HuH-7 (cell line): Measurements from ENCODE around the gene PPT2.
"Not testable (repeated sequence)": the region's sequence is repeated elsewhere in the genome, so short reads cannot be mapped to it uniquely, and the experiment has no call there.

ENCODE experiments used
- DNase-seq: peaks from one replicate; pipeline ENCODE4 v3.0.0; 2011; ENCODE audit warnings: low spot score

PPT2 gene

DNA sequence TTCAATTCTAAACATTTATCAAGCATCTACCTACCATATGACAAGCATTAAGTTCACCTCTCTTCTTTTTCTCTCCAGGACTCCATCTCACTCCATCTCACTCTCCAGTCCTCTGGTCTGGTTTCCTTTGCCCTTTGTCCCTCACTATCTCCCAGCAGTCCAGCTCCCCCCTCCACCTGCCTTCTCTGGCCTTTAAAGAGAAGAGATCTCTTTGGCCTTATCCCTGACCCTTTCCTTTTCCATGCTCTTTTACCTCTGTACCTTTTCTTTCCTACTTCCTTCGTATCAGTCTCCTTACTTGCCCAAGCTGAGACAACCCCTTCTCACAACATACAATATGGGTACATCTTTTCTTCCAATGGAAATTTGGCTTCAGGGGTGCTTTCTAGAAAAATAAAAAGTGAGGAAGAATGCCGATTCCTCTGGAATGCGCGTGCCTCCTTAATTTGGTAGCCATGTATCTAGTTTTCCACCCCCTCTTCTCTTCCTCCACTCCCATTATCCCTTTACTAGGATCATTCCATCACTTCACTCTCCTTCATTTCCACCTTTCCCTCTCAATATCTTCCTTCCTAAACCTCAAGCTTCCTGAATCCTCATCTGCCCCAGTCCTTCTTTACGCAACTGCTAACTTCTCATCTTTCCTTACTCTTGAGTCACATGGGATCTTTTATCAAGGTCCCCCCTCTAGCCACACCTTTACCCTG, 22.7 kb downstream of the PPT2 start:
- DNase-seq: no peak

GRCh38 chr6:32177183-32177787, 23.3 kb downstream of the PPT2 start:
- DNase-seq: no peak

GRCh38 chr6:32177788-32178546, 24.0 kb downstream of the PPT2 start, which contains the start of gene RNF5:
Gene RNF5, plus strand, starts transcription at chr6:32178405. Its CDS starts 107 bp downstream, at chr6:32178512.
- DNase-seq: peak; percentile 95

DNA sequence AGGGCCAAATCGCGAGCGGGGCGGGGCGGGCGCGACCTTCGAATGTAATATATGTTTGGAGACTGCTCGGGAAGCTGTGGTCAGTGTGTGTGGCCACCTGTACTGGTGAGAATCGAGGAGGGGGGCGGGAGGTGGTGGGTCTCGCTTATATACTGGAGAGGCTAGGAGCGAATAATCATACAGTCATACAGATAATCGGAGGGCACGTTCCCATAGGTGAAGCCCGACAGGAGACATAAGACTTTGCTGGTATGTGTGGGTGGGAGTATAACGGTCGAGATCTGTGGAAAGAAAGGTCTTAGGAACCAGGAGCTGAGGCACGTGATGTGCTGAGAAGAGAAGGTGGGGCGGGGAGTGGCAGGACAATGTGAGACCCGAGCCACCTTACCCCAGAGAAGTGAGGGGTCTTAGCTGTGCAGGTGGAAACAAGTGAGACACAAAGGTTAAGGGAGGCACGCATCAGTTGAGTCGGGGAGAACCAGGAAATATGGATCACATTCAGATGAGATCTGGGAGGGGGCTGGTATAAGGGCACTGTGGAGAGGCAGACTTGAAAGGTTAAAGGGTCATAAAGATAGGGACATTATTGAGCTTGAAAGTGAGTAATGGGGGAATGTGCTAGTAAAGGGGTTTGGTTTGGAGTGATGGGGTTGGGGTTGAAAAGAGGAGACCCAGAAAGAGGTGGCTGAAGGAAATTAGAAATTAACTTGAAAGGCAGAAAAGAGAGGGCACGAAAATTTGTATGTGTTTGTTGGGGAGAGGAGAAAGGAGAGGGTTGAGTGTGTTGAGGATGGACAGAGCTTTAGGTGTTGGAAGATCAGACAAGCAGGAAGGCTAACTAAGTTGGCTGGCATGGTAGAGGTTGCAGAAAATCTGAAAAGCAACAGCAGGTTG, 24.9 kb downstream of the PPT2 start:
- DNase-seq: no peak

DNA sequence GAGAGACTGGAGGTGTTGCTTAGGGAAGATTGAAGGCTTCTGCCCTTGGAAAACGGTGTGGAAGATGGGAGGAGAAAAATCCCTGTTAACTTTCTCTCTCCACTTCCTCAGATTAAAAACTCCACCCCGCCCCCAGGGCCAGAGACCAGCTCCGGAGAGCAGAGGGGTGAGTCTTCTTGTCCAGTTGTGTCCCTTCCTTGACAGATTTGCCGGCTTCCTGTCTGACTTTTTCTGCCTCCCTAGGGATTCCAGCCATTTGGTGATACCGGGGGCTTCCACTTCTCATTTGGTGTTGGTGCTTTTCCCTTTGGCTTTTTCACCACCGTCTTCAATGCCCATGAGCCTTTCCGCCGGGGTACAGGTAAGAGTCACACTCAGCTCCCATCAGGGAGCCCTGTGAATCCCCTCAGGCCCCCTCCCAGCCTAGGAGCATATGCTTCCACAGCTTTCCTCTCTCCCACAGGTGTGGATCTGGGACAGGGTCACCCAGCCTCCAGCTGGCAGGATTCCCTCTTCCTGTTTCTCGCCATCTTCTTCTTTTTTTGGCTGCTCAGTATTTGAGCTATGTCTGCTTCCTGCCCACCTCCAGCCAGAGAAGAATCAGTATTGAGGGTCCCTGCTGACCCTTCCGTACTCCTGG, 25.9 kb downstream of the PPT2 start:
- DNase-seq: no peak

- no peak for DNase-seq
Measured at GRCh38 chr6:32181148-32181702, 27.3 kb downstream of the PPT2 start.

DNA sequence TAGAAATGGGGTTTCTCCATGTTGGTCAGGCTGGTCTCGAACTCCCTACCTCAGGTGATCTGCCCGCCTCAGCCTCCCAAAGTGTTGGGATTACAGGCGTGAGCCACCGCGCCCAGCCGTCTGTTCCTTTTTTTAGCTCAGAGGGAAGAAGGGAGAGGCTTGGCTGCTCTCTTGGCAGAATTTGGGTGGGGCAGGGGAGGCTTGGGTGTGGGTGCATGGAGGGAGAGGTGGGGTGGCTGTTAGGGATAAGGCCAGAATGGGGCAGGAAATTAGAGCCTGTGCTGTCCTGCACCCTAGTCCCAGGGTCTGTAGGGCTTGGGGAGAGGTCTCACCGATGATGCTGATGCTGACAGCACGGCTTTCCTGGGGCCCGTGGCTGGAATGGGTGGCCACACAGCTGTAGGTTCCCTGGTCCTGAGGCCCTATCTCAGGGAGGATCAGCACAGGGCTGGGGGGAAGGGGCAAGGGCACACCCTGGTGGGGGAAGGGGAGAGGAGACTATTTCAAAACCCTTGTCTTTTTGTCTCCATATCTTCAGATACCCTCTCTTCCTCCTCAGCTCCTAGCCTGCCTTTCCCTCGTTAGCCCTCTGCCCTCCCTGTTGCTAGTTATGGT, 28.1 kb downstream of the PPT2 start:
- DNase-seq: no peak

DNA sequence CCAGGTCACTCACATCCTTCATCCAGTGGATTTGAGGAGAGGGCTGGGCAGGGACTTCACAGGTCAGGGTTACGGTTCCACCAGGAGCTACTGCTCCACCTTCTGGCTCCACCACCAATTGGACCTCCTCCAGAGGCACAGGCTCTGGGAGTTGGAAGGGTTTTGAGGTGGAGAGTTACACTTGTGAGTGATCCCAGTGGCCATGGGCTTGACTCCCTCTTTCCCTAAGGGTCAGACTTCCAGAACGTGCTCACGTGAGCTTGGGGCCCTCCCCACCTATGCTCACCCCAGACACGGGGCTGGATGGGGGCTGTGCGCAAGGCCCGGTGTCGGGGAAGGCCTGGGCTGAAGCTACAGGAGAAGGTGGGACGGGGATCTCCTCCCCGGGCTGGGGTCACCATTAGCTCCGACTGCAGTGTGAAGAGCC, 28.6 kb downstream of the PPT2 start:
- no peak for DNase-seq

DNA sequence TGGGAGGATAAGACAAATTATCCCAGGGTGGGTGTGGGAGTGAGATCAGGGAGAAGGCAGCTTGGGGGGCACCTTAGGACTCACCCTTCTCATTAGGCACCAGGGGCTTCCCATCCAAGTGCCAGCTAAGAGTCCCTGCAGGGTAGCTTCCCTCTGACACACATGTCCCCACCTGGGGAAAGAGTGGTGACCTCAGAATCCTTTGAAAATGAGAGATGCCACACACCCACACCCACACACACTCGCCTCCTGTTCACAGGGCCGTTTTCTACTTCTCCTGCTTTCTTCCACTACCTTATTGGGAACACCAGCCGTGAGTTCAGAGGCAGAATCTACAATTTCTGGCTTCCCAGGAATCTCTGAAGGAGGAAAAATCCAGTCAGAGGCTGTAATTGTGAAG, 29.1 kb downstream of the PPT2 start:
- DNase-seq: no peak

- DNase-seq: no peak
Measured at GRCh38 chr6:32183483-32184083, 29.6 kb downstream of the PPT2 start.

GRCh38 chr6:32184084-32184640, 30.2 kb downstream of the PPT2 start, which contains the start of gene AGER:
Gene AGER, minus strand, starts transcription at chr6:32184253. Its CDS starts 31 bp downstream, at chr6:32184222.
- no peak for DNase-seq

GRCh38 chr6:32185681-32186131, 31.8 kb downstream of the PPT2 start:
- not testable (repeated sequence) for DNase-seq

DNA sequence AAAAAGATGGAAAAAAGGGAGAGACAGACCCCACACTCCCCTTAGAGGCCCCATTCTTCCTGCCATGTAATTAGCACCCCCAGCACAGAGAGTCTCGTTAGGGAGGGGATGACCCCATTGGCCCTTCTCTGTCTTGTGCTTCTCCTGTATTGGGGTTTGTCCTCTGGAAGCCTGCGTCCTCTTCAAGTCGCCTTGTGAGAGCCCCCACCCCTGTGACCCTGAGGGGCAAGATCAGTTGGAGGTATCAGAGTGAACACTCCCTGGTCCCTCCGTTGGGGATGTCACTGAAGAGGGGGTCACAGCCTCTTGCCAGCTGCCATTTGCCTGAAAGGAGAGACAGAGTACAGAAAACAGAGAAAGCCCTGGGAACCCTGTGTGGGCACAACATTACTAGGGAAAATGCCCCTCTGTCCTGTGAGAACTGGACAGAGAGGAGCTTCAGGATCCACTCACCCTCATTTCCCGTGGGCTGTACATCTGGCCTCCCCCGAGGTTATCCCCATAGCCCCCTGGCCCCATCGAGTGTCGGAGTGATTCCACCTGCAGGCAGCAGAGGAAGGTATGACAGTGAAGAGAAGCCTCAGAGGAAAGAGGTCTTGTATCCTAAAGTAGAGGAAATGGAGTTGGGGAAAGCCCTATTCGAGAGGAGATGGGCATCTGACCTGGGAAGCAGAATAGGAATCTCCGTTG, 32.4 kb downstream of the PPT2 start:
- not testable (repeated sequence) for DNase-seq

GRCh38 chr6:32187009-32187709, 33.2 kb downstream of the PPT2 start:
- no peak for DNase-seq

GRCh38 chr6:32187725-32188380, 33.9 kb downstream of the PPT2 start:
- DNase-seq: not testable (repeated sequence)

- no peak for DNase-seq
Measured at GRCh38 chr6:32188381-32189068, 34.6 kb downstream of the PPT2 start.

DNA sequence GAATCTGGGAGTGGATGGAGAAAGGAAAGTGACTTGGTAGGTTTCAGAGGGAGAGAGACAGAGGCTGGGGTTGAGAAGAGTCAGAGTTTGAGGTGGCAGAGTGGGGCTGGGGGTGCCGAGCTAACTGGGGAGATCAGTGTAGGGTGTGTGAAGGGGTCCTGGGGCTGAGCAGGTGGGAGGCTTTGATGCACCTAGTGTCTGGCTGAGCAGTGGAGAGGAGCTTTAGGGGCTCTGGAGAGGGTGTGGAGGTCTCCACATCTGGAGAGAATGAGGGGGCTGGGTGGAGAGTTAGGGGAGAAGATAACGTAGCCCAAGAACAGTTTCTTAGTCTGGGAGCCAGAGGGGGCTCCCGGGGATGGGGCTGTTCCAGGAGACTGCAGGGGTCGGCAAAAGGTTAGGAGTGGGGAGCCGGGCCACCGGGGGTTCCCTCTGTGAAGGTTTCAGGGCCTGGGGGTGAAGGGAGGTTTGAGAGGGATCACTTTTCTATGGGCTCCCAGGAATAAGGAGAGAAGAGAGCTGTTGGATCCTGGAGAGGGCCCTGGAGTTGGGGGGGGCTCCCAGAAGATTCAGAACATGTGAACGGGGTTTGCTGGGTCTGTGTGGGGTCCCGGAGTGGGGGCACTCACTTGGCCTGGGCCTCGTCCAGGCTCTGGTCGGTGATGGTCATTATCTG, 35.3 kb downstream of the PPT2 start:
- DNase-seq: no peak
